Kidney epithelial cell (primary cell): Measurements from ENCODE around the gene DES. TPM values are rescaled to one million over a fixed set of nuclear protein-coding genes. Genes with fewer than 3 reads are reported as not detected.

Experiments
- DNase-seq: peaks from one replicate; pipeline ENCODE4 v3.0.0-alpha.2; 2010; ENCODE audit warnings: low read depth
- H3K27me3 ChIP-seq: 2 replicates; pipeline ENCODE4 v1.6.0; 2011; ENCODE audit warnings: low read length; ENCODE audit not compliant: control insufficient read depth, insufficient read depth
- H3K36me3 ChIP-seq: 2 replicates; pipeline ENCODE4 v1.5.1; 2011; ENCODE audit warnings: low read length; ENCODE audit not compliant: control insufficient read depth, insufficient read depth
- H3K4me3 ChIP-seq: 2 replicates; pipeline ENCODE4 v1.5.1; 2011; ENCODE audit warnings: low read depth, mild to moderate bottlenecking, control low read depth, low read length
- CTCF ChIP-seq: IDR thresholded peaks from 2 replicates; pipeline ENCODE4 v1.5.1; 2011; ENCODE audit warnings: mild to moderate bottlenecking, moderate library complexity, low read length, control low read depth, inconsistent platforms; ENCODE audit not compliant: insufficient read depth, poor library complexity, severe bottlenecking
- total RNA-seq: library from RNA; depleted of rRNA; stranded (reverse); fragments of >200 nt; gene quantifications from 2 replicates; pipeline ENCODE4 v1.2.3, GENCODE V29; 2015

Gene DES
- total RNA-seq, 1 donor from 2014 or later, result 0.79 TPM

- no peak for DNase-seq
- H3K4me3 ChIP-seq, result no peak overlapping the region
- peaks cover 12% of the 10 kb centered on the region for H3K27me3 ChIP-seq
- no peaks in the 10 kb centered on the region for H3K36me3 ChIP-seq
- no peak for TF ChIP-seq CTCF
Observed at GRCh38 chr2:219440388-219441256, 22.4 kb downstream of the DES start.

- Histone ChIP-seq H3K4me3 (peak overlapping the region; percentile 58), H3K27me3 (peaks cover 3% of the 10 kb centered on the region), H3K36me3 (no peaks in the 10 kb centered on the region)
- DNase-seq, result no peak
- TF ChIP-seq CTCF, result no peak
Observed at GRCh38 chr2:219441451-219442255, 23.5 kb downstream of the DES start.

GRCh38 chr2:219442256-219443015, 24.3 kb downstream of the DES start:
- Histone ChIP-seq H3K36me3 (no peaks in the 10 kb centered on the region), H3K4me3 (peak overlapping the region; percentile 58), H3K27me3 (peaks cover 6% of the 10 kb centered on the region)
- no peak for TF ChIP-seq CTCF
- DNase-seq, result no peak

- DNase-seq, result no peak
- no peaks in the 10 kb centered on the region for H3K36me3 ChIP-seq
- no peak overlapping the region for H3K4me3 ChIP-seq
- no peak for TF ChIP-seq CTCF
- peaks cover 13% of the 10 kb centered on the region for H3K27me3 ChIP-seq
Observed at GRCh38 chr2:219443016-219443696, 25.0 kb downstream of the DES start.

DNA sequence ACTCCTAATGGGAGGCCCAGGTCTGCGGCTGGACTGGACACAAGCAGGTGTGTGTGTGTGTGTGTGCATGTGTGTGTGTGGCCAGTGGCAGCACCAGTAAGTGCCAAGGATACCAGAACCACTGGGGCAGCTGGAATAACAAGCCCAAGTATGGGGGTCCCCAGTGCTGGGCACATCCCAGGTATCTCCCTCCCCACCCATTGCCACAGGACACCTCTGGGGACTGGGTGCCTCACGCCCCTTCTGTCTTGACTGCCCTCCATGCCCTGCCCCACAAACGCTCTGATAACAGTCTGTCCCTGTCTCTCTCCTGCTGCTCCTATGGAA, 25.5 kb downstream of the DES start:
- DNase-seq, result no peak
- Histone ChIP-seq H3K36me3 (no peaks in the 10 kb centered on the region), H3K27me3 (peaks cover 16% of the 10 kb centered on the region), H3K4me3 (no peak overlapping the region)
- TF ChIP-seq CTCF, result no peak
